ENCODE results near the gene FRMD1. TPM values are rescaled to one million over a fixed set of nuclear protein-coding genes. Genes with fewer than 3 reads are reported as not detected.

The FRMD1 gene
- total RNA-seq, 2 donors from 2014 or later = not detected

DNA sequence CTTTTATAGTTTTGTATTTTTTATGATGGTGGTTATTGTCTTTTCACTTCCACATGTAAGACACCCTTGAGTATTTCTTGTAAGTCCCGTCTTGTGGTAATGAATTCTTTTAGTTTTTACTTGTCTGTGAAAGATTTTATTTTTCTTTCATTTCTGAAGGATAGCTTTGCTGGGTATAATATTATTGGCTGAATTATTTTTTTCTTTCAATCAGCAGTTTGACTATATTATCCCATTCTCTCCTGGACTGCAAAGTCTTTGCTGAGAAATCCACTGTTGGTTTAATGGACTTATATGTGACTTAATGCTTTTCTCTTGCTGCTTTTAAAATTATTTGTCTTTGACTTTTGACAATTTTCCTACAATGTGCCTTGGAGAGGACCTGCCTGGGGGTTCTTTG, 67.7 kb downstream of the FRMD1 start:
- Histone ChIP-seq H3K4me1 (no peaks in the 10 kb centered on the region), H3K36me3 (replicated peaks in 1 of 2; ENCODE audit: insufficient read depth in 1 of 2, low read depth in 2 of 2) (no peaks in the 10 kb centered on the region), H3K27me3 (no peaks in the 10 kb centered on the region), H3K4me3 (no peak overlapping the region), H3K9me3 (peaks cover 0 to 5% (median 0%) of the 10 kb centered on the region in 3 donors), H3K27ac (no peak overlapping the region)
- WGBS, 2 donors = 79% methylated on average over 1 of the region's 1 CpG
- intact Hi-C loops (cut with DNase I) = no loop called here
- TF ChIP-seq, protein P1, sequence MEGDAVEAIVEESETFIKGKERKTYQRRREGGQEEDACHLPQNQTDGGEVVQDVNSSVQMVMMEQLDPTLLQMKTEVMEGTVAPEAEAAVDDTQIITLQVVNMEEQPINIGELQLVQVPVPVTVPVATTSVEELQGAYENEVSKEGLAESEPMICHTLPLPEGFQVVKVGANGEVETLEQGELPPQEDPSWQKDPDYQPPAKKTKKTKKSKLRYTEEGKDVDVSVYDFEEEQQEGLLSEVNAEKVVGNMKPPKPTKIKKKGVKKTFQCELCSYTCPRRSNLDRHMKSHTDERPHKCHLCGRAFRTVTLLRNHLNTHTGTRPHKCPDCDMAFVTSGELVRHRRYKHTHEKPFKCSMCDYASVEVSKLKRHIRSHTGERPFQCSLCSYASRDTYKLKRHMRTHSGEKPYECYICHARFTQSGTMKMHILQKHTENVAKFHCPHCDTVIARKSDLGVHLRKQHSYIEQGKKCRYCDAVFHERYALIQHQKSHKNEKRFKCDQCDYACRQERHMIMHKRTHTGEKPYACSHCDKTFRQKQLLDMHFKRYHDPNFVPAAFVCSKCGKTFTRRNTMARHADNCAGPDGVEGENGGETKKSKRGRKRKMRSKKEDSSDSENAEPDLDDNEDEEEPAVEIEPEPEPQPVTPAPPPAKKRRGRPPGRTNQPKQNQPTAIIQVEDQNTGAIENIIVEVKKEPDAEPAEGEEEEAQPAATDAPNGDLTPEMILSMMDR (IDR thresholded peaks at IDR 0.05) = no peak
- no peak for TF ChIP-seq POLR2A (IDR thresholded peaks at IDR 0.05)
- ATAC-seq (no peak), DNase-seq (no peak)

DNA sequence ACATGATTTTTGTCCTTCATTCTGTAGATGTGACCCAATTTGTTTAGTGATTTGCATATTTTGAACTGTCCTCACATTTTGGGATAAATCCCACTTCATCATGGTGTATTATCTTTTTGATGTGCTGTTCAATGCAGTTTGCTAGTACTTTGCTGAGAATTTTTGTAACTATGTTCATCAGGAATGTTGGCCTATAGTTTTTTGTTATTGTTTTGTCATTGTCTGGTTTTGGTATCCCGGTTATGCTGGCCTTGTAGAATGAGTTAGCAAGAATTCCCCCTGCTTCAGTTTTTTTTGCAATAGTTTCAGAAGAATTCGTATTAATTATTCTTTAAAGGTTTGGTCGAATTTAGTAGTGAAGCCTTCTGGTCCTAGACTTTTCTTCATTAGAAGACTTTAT, 69.7 kb downstream of the FRMD1 start:
- ATAC-seq (no peak), DNase-seq (no peak)
- Histone ChIP-seq H3K27me3 (no peaks in the 10 kb centered on the region), H3K9me3 (peaks cover 0 to 5% (median 0%) of the 10 kb centered on the region in 3 donors), H3K4me3 (no peak overlapping the region), H3K36me3 (replicated peaks in 1 of 2; ENCODE audit: insufficient read depth in 1 of 2, low read depth in 2 of 2) (no peaks in the 10 kb centered on the region), H3K27ac (no peak overlapping the region), H3K4me1 (no peaks in the 10 kb centered on the region)
- intact Hi-C loops (cut with DNase I) = no loop called here
- TF ChIP-seq, protein P1 (IDR thresholded peaks at IDR 0.05) = no peak
- TF ChIP-seq POLR2A (IDR thresholded peaks at IDR 0.05) = no peak
- WGBS, 2 donors = 79 to 80% methylated on average over 3 of the region's 3 CpGs

DNA sequence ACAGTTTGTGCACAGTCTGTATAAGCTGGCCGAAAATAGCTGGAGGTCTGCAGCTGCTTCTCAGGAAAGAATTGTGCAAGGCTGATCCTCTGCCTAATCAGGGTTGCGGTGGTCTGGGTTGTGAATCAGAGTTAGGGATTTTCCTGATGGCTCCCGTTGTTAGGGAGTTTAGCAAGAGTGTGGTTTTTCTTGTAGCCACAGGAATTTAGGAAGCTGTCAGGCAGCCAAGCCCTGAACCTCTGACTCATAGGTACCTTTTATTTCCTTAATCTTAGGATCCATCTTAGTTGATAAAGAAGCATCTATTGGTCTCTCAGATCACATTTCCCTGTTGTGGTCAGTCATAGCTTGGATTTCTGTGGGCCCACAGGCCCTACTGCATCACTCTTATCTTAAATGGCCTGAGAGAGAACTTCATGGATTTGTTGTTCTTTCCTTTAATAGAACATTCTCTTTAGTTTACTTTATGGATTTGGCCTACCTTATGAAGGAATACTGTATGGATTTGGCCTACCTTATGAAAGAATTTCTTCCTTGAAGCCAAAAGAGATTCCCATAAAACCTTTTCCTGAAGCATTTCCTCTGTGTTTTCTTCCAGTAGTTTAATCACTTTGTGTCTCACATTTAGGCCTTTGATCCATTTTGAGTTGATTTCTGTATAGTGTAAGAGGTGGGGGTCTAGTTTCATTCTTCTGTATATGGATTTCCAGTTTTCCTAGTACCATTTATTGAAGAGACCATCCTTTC, 71.2 kb downstream of the FRMD1 start:
- ATAC-seq (peak; percentile 81), DNase-seq (peak; percentile 26 to 65 (median 43))
- intact Hi-C loops (cut with DNase I) = no loop called here
- 53% methylated on average over 3 of the region's 3 CpGs for WGBS, 2 donors
- no peaks in the 10 kb centered on the region for H3K4me1 ChIP-seq
- no peaks in the 10 kb centered on the region for H3K36me3 ChIP-seq (replicated peaks in 1 of 2; ENCODE audit: insufficient read depth in 1 of 2, low read depth in 2 of 2)
- H3K27ac ChIP-seq = peak overlapping the region in 2 of 4 donors; percentile 3 to 53
- TF ChIP-seq, protein P1 (IDR thresholded peaks at IDR 0.05) = no peak
- TF ChIP-seq POLR2A (IDR thresholded peaks at IDR 0.05) = no peak
- peaks cover 0 to 5% (median 0%) of the 10 kb centered on the region in 3 donors for H3K9me3 ChIP-seq
- H3K27me3 ChIP-seq = no peaks in the 10 kb centered on the region
- no peak overlapping the region for H3K4me3 ChIP-seq

DNA sequence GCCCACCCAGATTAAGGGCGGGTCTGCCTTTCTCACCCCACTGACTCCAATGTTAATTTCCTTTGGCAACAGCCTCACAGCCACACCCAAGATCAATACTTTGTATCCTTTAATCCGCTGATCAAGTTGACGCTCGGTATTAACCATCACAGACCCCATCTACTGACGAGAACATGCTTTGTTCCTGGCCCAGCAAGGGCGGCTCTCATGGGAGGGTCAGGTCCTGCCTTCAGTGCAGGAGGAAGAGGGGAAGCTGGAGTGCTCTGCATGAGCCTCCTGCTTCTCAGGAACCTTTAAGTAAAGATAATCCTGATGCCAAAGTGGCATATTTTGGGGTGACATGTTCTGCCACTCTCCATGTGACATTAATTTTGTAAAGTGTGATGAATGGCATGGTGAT, 73.2 kb downstream of the FRMD1 start:
- H3K36me3 ChIP-seq (replicated peaks in 1 of 2; ENCODE audit: insufficient read depth in 1 of 2, low read depth in 2 of 2) = no peaks in the 10 kb centered on the region
- intact Hi-C loops (cut with DNase I) = no loop called here
- peaks cover 0 to 3% (median 0%) of the 10 kb centered on the region in 3 donors for H3K9me3 ChIP-seq
- H3K4me3 ChIP-seq = no peak overlapping the region
- DNase-seq = no peak
- H3K27me3 ChIP-seq = no peaks in the 10 kb centered on the region
- no peaks in the 10 kb centered on the region for H3K4me1 ChIP-seq
- no peak overlapping the region for H3K27ac ChIP-seq
- 87% methylated on average over 6 of the region's 6 CpGs for WGBS, 2 donors
- ATAC-seq = no peak
- TF ChIP-seq POLR2A (IDR thresholded peaks at IDR 0.05) = no peak
- TF ChIP-seq, protein P1 (IDR thresholded peaks at IDR 0.05) = no peak

DNA sequence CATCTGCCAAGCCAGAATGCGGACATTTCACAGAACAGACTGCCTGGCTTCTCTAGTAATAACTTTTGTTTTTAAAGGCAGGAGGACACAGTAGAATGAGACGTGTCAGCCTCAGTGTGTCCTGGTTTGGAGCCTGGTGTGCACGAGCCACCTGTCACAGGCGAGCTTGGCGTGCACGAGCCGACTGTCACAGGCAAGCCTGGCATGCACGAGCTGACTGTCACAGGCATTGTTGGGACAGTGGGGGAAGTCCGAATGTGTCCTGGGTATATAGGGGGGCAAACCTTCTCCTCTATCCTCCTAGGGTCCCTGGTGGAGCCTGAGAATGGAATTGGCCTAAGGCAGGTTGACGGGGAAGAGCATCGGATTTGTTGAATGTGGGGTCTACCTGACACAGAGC, 74.1 kb downstream of the FRMD1 start:
- Histone ChIP-seq H3K9me3 (no peaks in the 10 kb centered on the region), H3K4me3 (no peak overlapping the region), H3K27me3 (no peaks in the 10 kb centered on the region), H3K4me1 (no peaks in the 10 kb centered on the region), H3K27ac (no peak overlapping the region), H3K36me3 (replicated peaks in 1 of 2; ENCODE audit: insufficient read depth in 1 of 2, low read depth in 2 of 2) (no peaks in the 10 kb centered on the region)
- intact Hi-C loops (cut with DNase I) = no loop called here
- 82 to 87% methylated on average over 11 of the region's 11 CpGs for WGBS, 2 donors
- DNase-seq = no peak
- no peak for TF ChIP-seq POLR2A (IDR thresholded peaks at IDR 0.05)
- TF ChIP-seq, protein P1 (IDR thresholded peaks at IDR 0.05) = no peak
- no peak for ATAC-seq
